Smooth muscle cell (in vitro differentiated cells): Measurements from ENCODE around the gene HTT-AS. TPM values are rescaled to one million over a fixed set of nuclear protein-coding genes. Genes with fewer than 3 reads are reported as not detected.

Experiments used
- DNase-seq: peaks from one replicate; lab custom pipeline; 2025; ENCODE audit not compliant: unreplicated experiment; lab: John Stamatoyannopoulos, UW
- H2AFZ ChIP-seq: fragments of 200-600 bp; sonication (generic); 2 replicates; pipeline ENCODE4 v1.6.0; 2016; ENCODE audit warnings: antibody characterized with exemption, low read depth, mild to moderate bottlenecking
- H3F3A ChIP-seq: fragments of 200-600 bp; sonication (generic); 2 replicates; pipeline ENCODE4 v1.6.0; 2017; ENCODE audit warnings: antibody characterized with exemption, low read depth
- H3K27ac ChIP-seq: fragments of 200-600 bp; sonication (generic); 2 replicates; pipeline ENCODE4 v1.5.1; 2016; ENCODE audit warnings: low read depth, mild to moderate bottlenecking
- H3K27me3 ChIP-seq: fragments of 200-600 bp; sonication (generic); 2 replicates; pipeline ENCODE4 v1.6.1; 2016; ENCODE audit warnings: low read depth, mild to moderate bottlenecking
- H3K36me3 ChIP-seq: fragments of 200-600 bp; sonication (generic); 2 replicates; pipeline ENCODE4 v1.5.1; 2016; ENCODE audit warnings: low read depth
- H3K4me1 ChIP-seq: fragments of 200-600 bp; sonication (generic); 2 replicates; pipeline ENCODE4 v1.5.1; 2016; ENCODE audit warnings: low read depth
- H3K4me2 ChIP-seq: fragments of 200-600 bp; sonication (generic); 2 replicates; pipeline ENCODE4 v1.6.0; 2016; ENCODE audit warnings: mild to moderate bottlenecking
- H3K4me3 ChIP-seq: fragments of 200-600 bp; sonication (generic); 2 replicates; pipeline ENCODE4 v1.5.1; 2016; ENCODE audit warnings: mild to moderate bottlenecking
- H3K79me2 ChIP-seq: fragments of 200-600 bp; sonication (generic); 2 replicates; pipeline ENCODE4 v1.6.0; 2016; ENCODE audit warnings: low read depth, mild to moderate bottlenecking
- H3K9ac ChIP-seq: fragments of 200-600 bp; sonication (generic); 2 replicates; pipeline ENCODE4 v1.6.0; 2016; ENCODE audit warnings: low read depth
- H3K9me3 ChIP-seq: fragments of 200-600 bp; sonication (generic); replicated peaks from 2 replicates; pipeline ENCODE4 v1.5.1; 2016; ENCODE audit warnings: low read depth
- H4K20me1 ChIP-seq: fragments of 200-600 bp; sonication (generic); 2 replicates; pipeline ENCODE4 v1.6.0; 2016; ENCODE audit warnings: low read depth
- CTCF ChIP-seq: fragments of 200-600 bp; sonication (generic); IDR thresholded peaks from 2 replicates; pipeline ENCODE4 v1.5.1; 2017; ENCODE audit warnings: borderline replicate concordance, mild to moderate bottlenecking, antibody characterized with exemption; ENCODE audit not compliant: insufficient read depth, poor library complexity, severe bottlenecking
- WGBS: methylation state at CpG from one replicate; pipeline ENCODE4 v1.1.7; 2016; ENCODE audit warnings: low lambda C conversion rate; 5-methylcytosine and 5-hydroxymethylcytosine counted together
- polyA plus RNA-seq: library from polyadenylated mRNA; unstranded; fragments of >200 nt; fragmentation: Nextera tagmentation; extraction: Ambion mirVana; gene quantifications from 2 replicates; pipeline ENCODE4 v1.2.1, GENCODE V29; 2016
- total RNA-seq: library from RNA; depleted of rRNA; stranded (reverse); fragments of >200 nt; gene quantifications from 2 replicates; pipeline ENCODE4 v1.2.3, GENCODE V29; 2014

HTT-AS gene
- total and polyA plus RNA-seq, 2 experiments from 2014 or later: not detected

- Histone ChIP-seq H4K20me1 (peaks cover 3% of the 10 kb centered on the region), H3K9ac (no peak overlapping the region), H3K27me3 (no peaks in the 10 kb centered on the region), H3K4me2 (no peak overlapping the region), H3K79me2 (peaks cover 3% of the 10 kb centered on the region), H3K27ac (no peak overlapping the region), H3K9me3 (no peaks in the 10 kb centered on the region), H3K4me3 (no peak overlapping the region), H3K36me3 (no peaks in the 10 kb centered on the region), H3F3A (no peaks in the 10 kb centered on the region), H2AFZ (peak overlapping the region; percentile 19), H3K4me1 (peaks cover 7% of the 10 kb centered on the region)
- WGBS: 86% methylated on average over 3 of the region's 3 CpGs
- DNase-seq: no peak
- no peak for TF ChIP-seq CTCF
Measured at GRCh38 chr4:3070709-3071500, 3.4 kb downstream of the HTT-AS start.

GRCh38 chr4:3069661-3070199, 4.6 kb downstream of the HTT-AS start:
- no peak for TF ChIP-seq CTCF
- no peaks in the 10 kb centered on the region for H3K36me3 ChIP-seq
- no peaks in the 10 kb centered on the region for H3K9me3 ChIP-seq
- H3K27ac ChIP-seq: no peak overlapping the region
- no peak for DNase-seq
- H3F3A ChIP-seq: no peaks in the 10 kb centered on the region
- H3K4me1 ChIP-seq: peaks cover 4% of the 10 kb centered on the region
- H3K9ac ChIP-seq: no peak overlapping the region
- no peak overlapping the region for H3K4me3 ChIP-seq
- WGBS: 90% methylated on average over 16 of the region's 16 CpGs
- no peak overlapping the region for H2AFZ ChIP-seq
- H3K79me2 ChIP-seq: no peaks in the 10 kb centered on the region
- no peak overlapping the region for H3K4me2 ChIP-seq
- no peaks in the 10 kb centered on the region for H4K20me1 ChIP-seq
- H3K27me3 ChIP-seq: no peaks in the 10 kb centered on the region

DNA sequence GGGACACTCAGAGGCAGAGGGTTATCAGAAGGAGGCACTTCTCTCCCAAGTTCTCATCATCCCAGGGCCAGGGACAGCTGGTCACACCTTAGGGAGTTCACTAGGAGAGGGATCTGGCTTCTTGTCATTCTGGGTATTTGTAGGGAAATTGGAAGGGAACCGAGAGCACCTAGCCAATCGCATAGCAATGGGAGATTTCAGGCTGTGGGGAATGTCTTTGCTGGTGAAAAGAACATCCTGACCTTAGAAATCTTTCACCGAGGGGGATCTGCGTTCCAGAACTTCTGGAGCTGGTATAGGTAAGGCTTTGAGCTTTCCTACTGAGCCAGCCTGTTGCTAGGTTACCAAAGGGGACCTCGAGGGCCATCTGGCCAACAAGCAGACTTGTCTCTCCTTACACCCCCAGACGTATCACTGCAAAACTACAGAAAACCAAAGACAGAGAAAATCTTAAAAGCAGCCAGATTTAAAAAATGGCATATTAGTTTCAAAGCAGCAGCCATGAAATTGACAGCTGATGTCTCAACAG, 6.8 kb downstream of the HTT-AS start:
- no peak overlapping the region for H3K9ac ChIP-seq
- peaks cover 2% of the 10 kb centered on the region for H4K20me1 ChIP-seq
- H3K4me3 ChIP-seq: no peak overlapping the region
- DNase-seq: no peak
- no peaks in the 10 kb centered on the region for H3K36me3 ChIP-seq
- no peaks in the 10 kb centered on the region for H3K9me3 ChIP-seq
- H3K4me2 ChIP-seq: no peak overlapping the region
- no peak overlapping the region for H2AFZ ChIP-seq
- no peak for TF ChIP-seq CTCF
- no peaks in the 10 kb centered on the region for H3K79me2 ChIP-seq
- 90% methylated on average over 6 of the region's 6 CpGs for WGBS
- H3F3A ChIP-seq: no peaks in the 10 kb centered on the region
- no peaks in the 10 kb centered on the region for H3K27me3 ChIP-seq
- no peak overlapping the region for H3K27ac ChIP-seq
- H3K4me1 ChIP-seq: no peaks in the 10 kb centered on the region
